ENCODE data around the gene PPP1R1A.

The PPP1R1A gene

DNA sequence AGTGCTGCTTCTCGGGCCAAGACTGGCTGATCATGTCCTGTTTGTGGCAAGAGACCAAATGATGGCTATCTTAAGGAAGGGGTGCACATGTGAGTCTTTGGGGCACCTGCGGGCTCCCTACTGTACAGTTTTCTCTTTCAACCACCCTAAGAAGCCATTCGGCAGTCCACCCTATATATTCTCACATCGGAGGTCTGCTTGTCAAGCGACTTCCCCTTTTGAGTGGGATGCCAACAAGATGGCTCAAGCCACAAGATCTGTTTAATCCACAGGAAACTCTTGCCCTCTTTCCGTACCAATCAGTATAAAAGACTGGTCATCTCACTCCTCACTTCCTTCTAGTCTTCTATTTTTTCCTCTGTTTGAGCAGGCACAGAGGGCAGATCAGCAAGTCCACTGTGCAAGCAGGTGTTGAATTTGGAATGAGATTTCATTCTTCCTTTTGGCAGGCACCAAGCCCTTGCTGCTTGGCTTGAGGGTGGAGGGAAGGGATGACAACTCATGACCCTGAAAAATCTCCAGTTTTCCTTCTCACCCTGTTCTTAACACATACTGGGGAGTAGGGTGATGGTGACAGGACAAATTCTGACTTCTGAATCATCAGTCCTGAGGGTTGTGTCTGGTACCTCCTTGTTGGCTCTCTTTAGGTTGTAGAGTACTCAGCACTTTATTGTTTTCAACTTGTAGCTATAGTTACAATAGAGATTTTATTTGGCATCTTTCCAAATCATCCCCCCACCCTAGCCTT, 28.6 kb upstream of the PPP1R1A start:
- Histone ChIP-seq H3F3A (ENCODE audit: low read depth) (no peaks in the 10 kb centered on the region), H4K20me1 (ENCODE audit: insufficient read depth, low read length, poor library complexity, severe bottlenecking) (no peaks in the 10 kb centered on the region), H3K36me3 (ENCODE audit: insufficient read depth, low read length) (no peaks in the 10 kb centered on the region), H3K27me3 (ENCODE audit: insufficient read depth, low read length, poor library complexity, severe bottlenecking) (no peaks in the 10 kb centered on the region), H3K9ac (ENCODE audit: low read depth, low read length, poor library complexity, severe bottlenecking) (no peak overlapping the region), H3K9me3 (ENCODE audit: insufficient read depth, low read depth, low read length) (no peaks in the 10 kb centered on the region), H3K4me3 (ENCODE audit: low read length, poor library complexity, severe bottlenecking) (no peak overlapping the region), H3K4me2 (ENCODE audit: low read depth, low read length, poor library complexity, severe bottlenecking) (no peak overlapping the region), H3K79me2 (ENCODE audit: insufficient read depth, low read length) (no peaks in the 10 kb centered on the region), H3K4me1 (ENCODE audit: insufficient read depth, low read length, poor library complexity, severe bottlenecking) (no peaks in the 10 kb centered on the region), H2AFZ (ENCODE audit: low read length) (no peak overlapping the region), H3K9me2 (replicated peaks; ENCODE audit: low read depth, low read length) (no peaks in the 10 kb centered on the region)
- TF ChIP-seq EZH2phosphoT487 (IDR thresholded peaks at IDR 0.05; ENCODE audit: borderline replicate concordance), result no peak
- TF ChIP-seq, protein P1, sequence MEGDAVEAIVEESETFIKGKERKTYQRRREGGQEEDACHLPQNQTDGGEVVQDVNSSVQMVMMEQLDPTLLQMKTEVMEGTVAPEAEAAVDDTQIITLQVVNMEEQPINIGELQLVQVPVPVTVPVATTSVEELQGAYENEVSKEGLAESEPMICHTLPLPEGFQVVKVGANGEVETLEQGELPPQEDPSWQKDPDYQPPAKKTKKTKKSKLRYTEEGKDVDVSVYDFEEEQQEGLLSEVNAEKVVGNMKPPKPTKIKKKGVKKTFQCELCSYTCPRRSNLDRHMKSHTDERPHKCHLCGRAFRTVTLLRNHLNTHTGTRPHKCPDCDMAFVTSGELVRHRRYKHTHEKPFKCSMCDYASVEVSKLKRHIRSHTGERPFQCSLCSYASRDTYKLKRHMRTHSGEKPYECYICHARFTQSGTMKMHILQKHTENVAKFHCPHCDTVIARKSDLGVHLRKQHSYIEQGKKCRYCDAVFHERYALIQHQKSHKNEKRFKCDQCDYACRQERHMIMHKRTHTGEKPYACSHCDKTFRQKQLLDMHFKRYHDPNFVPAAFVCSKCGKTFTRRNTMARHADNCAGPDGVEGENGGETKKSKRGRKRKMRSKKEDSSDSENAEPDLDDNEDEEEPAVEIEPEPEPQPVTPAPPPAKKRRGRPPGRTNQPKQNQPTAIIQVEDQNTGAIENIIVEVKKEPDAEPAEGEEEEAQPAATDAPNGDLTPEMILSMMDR (conservative IDR thresholded peaks at IDR 0.05; ENCODE audit: low read length), result no peak

DNA sequence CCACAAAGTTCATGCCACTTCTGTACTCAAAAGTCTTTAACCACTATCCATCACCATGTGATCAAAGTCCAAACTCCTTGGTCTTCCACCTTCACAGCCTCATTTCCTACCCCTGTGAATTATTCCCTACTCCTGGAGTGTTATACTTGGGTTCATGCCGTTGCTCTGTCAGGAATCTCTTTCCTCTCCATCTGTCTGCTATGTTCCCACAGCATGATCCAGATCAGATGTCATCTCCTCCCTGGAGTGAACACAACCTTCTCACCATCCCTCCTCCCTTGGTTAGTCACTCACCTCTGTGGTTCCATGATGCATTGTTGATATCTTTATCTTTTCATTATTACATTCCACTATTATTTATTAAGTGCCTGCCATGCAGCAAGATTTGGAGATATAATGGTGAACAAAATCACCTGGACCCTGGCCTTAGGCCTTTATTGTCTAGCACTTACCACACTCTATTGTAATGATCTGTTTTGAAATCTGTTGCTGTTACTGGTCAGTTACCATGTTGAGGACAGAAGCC, 23.8 kb upstream of the PPP1R1A start:
- Histone ChIP-seq H4K20me1 (ENCODE audit: insufficient read depth, low read length, poor library complexity, severe bottlenecking) (no peaks in the 10 kb centered on the region), H2AFZ (ENCODE audit: low read length) (no peak overlapping the region), H3F3A (ENCODE audit: low read depth) (no peaks in the 10 kb centered on the region), H3K4me3 (ENCODE audit: low read length, poor library complexity, severe bottlenecking) (no peak overlapping the region), H3K9me3 (ENCODE audit: insufficient read depth, low read depth, low read length) (no peaks in the 10 kb centered on the region), H3K27me3 (ENCODE audit: insufficient read depth, low read length, poor library complexity, severe bottlenecking) (no peaks in the 10 kb centered on the region), H3K79me2 (ENCODE audit: insufficient read depth, low read length) (no peaks in the 10 kb centered on the region), H3K9ac (ENCODE audit: low read depth, low read length, poor library complexity, severe bottlenecking) (no peak overlapping the region), H3K4me1 (ENCODE audit: insufficient read depth, low read length, poor library complexity, severe bottlenecking) (no peaks in the 10 kb centered on the region), H3K36me3 (ENCODE audit: insufficient read depth, low read length) (no peaks in the 10 kb centered on the region), H3K4me2 (ENCODE audit: low read depth, low read length, poor library complexity, severe bottlenecking) (no peak overlapping the region), H3K9me2 (replicated peaks; ENCODE audit: low read depth, low read length) (no peaks in the 10 kb centered on the region)
- no peak for TF ChIP-seq EZH2phosphoT487 (IDR thresholded peaks at IDR 0.05; ENCODE audit: borderline replicate concordance)
- TF ChIP-seq, protein P1 (conservative IDR thresholded peaks at IDR 0.05; ENCODE audit: low read length), result no peak

- H3K36me3 ChIP-seq (ENCODE audit: insufficient read depth, low read length), result no peaks in the 10 kb centered on the region
- TF ChIP-seq, protein P1 (conservative IDR thresholded peaks at IDR 0.05; ENCODE audit: low read length), result no peak
- no peak for TF ChIP-seq EZH2phosphoT487 (IDR thresholded peaks at IDR 0.05; ENCODE audit: borderline replicate concordance)
- no peaks in the 10 kb centered on the region for H3K79me2 ChIP-seq (ENCODE audit: insufficient read depth, low read length)
- H3K4me2 ChIP-seq (ENCODE audit: low read depth, low read length, poor library complexity, severe bottlenecking), result no peak overlapping the region
- no peaks in the 10 kb centered on the region for H4K20me1 ChIP-seq (ENCODE audit: insufficient read depth, low read length, poor library complexity, severe bottlenecking)
- H3K27me3 ChIP-seq (ENCODE audit: insufficient read depth, low read length, poor library complexity, severe bottlenecking), result no peaks in the 10 kb centered on the region
- no peak overlapping the region for H3K4me3 ChIP-seq (ENCODE audit: low read length, poor library complexity, severe bottlenecking)
- no peak overlapping the region for H3K9ac ChIP-seq (ENCODE audit: low read depth, low read length, poor library complexity, severe bottlenecking)
- no peaks in the 10 kb centered on the region for H3F3A ChIP-seq (ENCODE audit: low read depth)
- no peaks in the 10 kb centered on the region for H3K9me2 ChIP-seq (replicated peaks; ENCODE audit: low read depth, low read length)
- H3K9me3 ChIP-seq (ENCODE audit: insufficient read depth, low read depth, low read length), result no peaks in the 10 kb centered on the region
- H2AFZ ChIP-seq (ENCODE audit: low read length), result no peak overlapping the region
- H3K4me1 ChIP-seq (ENCODE audit: insufficient read depth, low read length, poor library complexity, severe bottlenecking), result no peaks in the 10 kb centered on the region
Observed at GRCh38 chr12:54611715-54612149, 23.3 kb upstream of the PPP1R1A start.
